Activated CD4-positive, alpha-beta memory T cell treated with anti-CD3 and anti-CD28 coated beads, Interleukin-2, amount 10 ng/mL, durations not matched to agents 7 days and 5 days (primary cell): ENCODE data around the gene UXS1. TPM values are rescaled to one million over a fixed set of nuclear protein-coding genes. Genes with fewer than 3 reads are reported as not detected.
"Not testable (repeated sequence)": the region's sequence is repeated elsewhere in the genome, so short reads cannot be mapped to it uniquely, and the experiment has no call there.

Source experiments
- CTCF ChIA-PET: fragments of 350-600 bp; sonication (Branson Sonifier 250); formaldehyde crosslinking; loops from one replicate; lab custom pipeline; 2021; ENCODE audit warnings: antibody characterized with exemption, inconsistent platforms; lab: Charles Lee
- POLR2A ChIA-PET: fragments of 350-600 bp; sonication (Branson Sonifier 250); formaldehyde crosslinking; loops from one replicate; lab custom pipeline; 2021; ENCODE audit warnings: antibody characterized with exemption; lab: Charles Lee
- DNase-seq: peaks from one replicate; pipeline ENCODE4 v3.0.0-alpha.2; 2020
- H3K27ac Mint-ChIP-seq: one replicate; pipeline ENCODE4 v1.8.0; 2021; ENCODE audit warnings: mild to moderate bottlenecking, mixed read lengths
- H3K27me3 Mint-ChIP-seq: one replicate; pipeline ENCODE4 v1.8.0; 2021; ENCODE audit warnings: mixed read lengths
- H3K36me3 Mint-ChIP-seq: one replicate; pipeline ENCODE4 v1.8.0; 2021; ENCODE audit warnings: low read depth, mixed read lengths
- H3K4me1 Mint-ChIP-seq: one replicate; pipeline ENCODE4 v1.8.0; 2021; ENCODE audit warnings: mixed read lengths
- H3K4me3 Mint-ChIP-seq: one replicate; pipeline ENCODE4 v1.8.0; 2021; ENCODE audit warnings: mild to moderate bottlenecking, mixed read lengths
- H3K9me3 Mint-ChIP-seq: one replicate; pipeline ENCODE4 v1.8.0; 2021; ENCODE audit warnings: mixed read lengths
- total RNA-seq, 2 experiments: library from RNA; stranded (reverse); gene quantifications; one replicate each; pipeline ENCODE4 v1.2.3, GENCODE V29; 2021

UXS1 gene
- total RNA-seq, 2 experiments from 2014 or later: 74.4 to 74.6 TPM

DNA sequence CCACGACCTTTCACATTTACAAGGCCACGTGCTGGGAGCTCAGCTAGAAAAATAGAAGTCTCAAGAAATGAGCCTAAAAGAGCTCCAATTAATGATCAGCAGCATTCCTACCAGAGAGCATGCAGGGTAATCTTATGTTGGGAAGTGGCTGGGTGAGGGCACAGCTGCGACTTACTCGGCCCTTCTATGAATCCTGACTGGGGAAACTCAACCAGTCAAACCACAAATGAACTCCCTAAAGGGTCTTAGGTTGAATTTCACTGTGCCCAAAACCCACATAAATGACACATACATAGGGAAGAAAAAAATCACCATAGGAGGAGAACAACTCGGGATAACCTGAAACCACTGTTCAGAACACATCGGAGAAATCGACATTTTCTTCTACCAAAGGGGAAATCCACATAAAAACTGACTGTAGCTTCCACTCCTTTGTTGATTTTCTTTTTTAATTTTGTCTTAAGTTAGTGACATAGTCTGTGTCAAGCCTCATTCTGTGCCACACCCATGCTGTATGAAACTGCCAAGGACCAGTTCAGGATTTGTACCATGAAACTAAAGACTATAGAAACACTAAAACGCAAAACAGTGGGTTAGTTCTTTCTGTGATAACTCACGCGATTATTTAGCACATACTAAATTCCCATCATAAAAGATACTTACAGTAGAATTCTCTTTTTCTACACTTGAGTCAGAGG lies 54.7 kb downstream of the UXS1 start:
- peak overlapping the region; percentile 69 for H3K4me3 Mint-ChIP-seq
- POLR2A ChIA-PET: interaction anchor here (0.6 to 5.7 kb wide), 7 partner anchors 8 to 130 kb away, joined by 3 to 120 read pairs (median 3); partner anchors contain the start of gene UXS1
- H3K27ac Mint-ChIP-seq: peak overlapping the region; percentile 90
- CTCF ChIA-PET: interaction anchor here (0.9 to 4.7 kb wide), 3 partner anchors 9 to 54 kb away, joined by 3 to 30 read pairs (median 12); no protein-coding TSS in a partner anchor
- DNase-seq: no peak
- H3K27me3 Mint-ChIP-seq: no peaks in the 10 kb centered on the region
- peaks cover 58% of the 10 kb centered on the region for H3K4me1 Mint-ChIP-seq
- peaks cover 57% of the 10 kb centered on the region for H3K36me3 Mint-ChIP-seq
- H3K9me3 Mint-ChIP-seq: no peaks in the 10 kb centered on the region

DNA sequence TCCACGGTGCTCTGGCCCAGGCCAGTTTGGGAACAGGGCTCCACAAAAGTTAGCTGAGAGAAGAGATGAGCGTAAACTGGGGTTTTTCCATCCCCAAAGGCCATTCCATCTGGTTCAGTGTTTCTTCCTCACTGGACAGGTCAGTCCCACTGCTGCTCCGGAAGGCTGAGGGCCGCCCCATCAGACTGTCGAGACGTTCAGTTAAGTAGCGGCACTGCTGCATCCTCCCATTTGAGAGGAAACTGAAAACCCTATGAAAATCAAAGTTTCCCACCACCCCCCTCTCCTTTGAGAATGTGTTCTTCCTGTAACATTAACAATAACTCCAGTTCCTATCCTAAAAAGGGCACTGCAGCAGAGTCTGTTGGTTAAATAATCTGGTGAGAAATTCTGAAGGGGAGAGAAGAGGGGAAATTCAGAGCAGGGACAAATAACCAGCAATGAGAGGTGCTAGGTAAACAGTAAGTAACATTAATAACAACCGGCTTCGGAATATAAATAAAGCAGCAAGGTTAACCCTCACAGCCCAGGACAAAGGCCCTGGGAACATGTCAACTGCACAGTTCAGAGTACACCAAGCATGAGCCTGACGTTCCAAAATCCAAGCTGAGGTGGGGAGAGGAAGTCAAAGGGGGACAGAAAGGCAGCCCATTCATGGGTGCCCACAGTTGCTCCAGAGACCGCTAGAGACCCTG lies 55.4 kb downstream of the UXS1 start:
- Mint-ChIP-seq H3K27me3 (no peaks in the 10 kb centered on the region), H3K36me3 (peaks cover 50% of the 10 kb centered on the region), H3K9me3 (no peaks in the 10 kb centered on the region), H3K27ac (peak overlapping the region; percentile 90), H3K4me1 (peaks cover 51% of the 10 kb centered on the region), H3K4me3 (peak overlapping the region; percentile 69)
- CTCF ChIA-PET: interaction anchor here (0.9 to 4.7 kb wide), 4 partner anchors 8 to 54 kb away, joined by 3 to 30 read pairs (median 8); no protein-coding TSS in a partner anchor
- DNase-seq: no peak
- POLR2A ChIA-PET: interaction anchor here (0.6 to 5.7 kb wide), 12 partner anchors 9 to 131 kb away, joined by 3 to 120 read pairs (median 4); partner anchors contain the start of gene UXS1

DNA sequence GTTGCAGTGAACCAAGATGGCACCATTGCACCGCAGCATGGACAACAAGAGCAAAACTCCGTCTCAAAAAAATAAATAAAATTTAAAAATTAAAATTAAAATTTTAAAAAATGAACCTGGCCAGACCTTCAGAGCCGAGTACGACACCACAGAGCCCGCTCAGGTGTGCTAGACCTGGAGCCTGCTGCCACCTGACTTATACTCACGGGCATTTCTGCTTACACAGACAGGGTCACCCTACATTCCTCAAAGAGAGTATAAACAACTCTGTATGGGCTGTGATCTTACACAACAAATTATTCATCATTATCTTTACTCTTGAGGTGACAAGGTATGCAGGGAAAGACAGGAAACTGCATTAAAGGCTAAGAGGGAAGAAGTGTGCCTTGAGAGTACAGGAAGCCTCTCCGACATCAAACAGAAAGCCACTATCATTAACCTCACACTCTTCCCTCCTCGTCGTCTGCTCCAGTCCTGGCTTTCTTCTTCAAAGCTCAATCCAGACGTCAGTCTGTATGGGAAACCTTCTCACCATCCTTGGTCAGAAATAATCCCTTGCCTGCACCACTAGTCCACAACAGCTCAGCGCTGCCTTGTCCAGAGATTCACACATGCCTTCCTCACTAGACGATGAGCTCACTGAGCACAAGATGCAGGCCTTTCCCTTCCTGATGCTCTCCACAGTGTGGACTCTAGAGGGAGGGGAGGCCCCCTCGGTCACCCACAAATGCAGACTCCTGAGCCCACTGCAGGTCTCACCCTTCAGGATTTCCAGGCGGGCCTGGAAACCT lies 56.2 kb downstream of the UXS1 start:
- ChIA-PET CTCF (interaction anchor here (0.9 to 4.7 kb wide), 5 partner anchors 8 to 40 kb away, joined by 3 to 30 read pairs (median 6); no protein-coding TSS in a partner anchor), POLR2A (interaction anchor here (0.9 to 5.7 kb wide), 9 partner anchors 10 to 67 kb away, joined by 3 to 120 read pairs (median 4); partner anchors contain the start of gene UXS1)
- H3K27ac Mint-ChIP-seq: peak overlapping the region; percentile 90

DNA sequence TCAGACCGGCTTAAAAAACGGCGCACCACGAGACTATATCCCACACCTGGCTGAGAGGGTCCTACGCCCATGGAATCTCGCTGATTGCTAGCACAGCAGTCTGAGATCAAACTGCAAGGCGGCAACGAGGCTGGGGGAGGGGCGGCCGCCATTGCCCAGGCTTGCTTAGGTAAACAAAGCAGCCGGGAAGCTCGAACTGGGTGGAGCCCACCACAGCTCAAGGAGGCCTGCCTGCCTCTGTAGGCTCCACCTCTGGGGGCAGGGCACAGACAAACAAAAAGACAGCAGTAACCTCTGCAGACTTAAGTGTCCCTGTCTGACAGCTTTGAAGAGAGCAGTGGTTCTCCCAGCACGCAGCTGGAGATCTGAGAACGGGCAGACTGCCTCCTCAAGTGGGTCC lies 62.9 kb downstream of the UXS1 start:
- H3K4me3 Mint-ChIP-seq, H3K9me3 Mint-ChIP-seq, H3K27me3 Mint-ChIP-seq, DNase-seq, POLR2A ChIA-PET, H3K27ac Mint-ChIP-seq, CTCF ChIA-PET: not testable (repeated sequence)
- H3K4me1 Mint-ChIP-seq: peaks cover 33% of the 10 kb centered on the region
- peaks cover 30% of the 10 kb centered on the region for H3K36me3 Mint-ChIP-seq

More for the DNA sequence above, 56.2 kb downstream of the UXS1 start:
- no peaks in the 10 kb centered on the region for H3K9me3 Mint-ChIP-seq
- peaks cover 46% of the 10 kb centered on the region for H3K4me1 Mint-ChIP-seq
- no peak for DNase-seq
- H3K27me3 Mint-ChIP-seq: no peaks in the 10 kb centered on the region
- peak overlapping the region; percentile 69 for H3K4me3 Mint-ChIP-seq
- peaks cover 45% of the 10 kb centered on the region for H3K36me3 Mint-ChIP-seq

DNA sequence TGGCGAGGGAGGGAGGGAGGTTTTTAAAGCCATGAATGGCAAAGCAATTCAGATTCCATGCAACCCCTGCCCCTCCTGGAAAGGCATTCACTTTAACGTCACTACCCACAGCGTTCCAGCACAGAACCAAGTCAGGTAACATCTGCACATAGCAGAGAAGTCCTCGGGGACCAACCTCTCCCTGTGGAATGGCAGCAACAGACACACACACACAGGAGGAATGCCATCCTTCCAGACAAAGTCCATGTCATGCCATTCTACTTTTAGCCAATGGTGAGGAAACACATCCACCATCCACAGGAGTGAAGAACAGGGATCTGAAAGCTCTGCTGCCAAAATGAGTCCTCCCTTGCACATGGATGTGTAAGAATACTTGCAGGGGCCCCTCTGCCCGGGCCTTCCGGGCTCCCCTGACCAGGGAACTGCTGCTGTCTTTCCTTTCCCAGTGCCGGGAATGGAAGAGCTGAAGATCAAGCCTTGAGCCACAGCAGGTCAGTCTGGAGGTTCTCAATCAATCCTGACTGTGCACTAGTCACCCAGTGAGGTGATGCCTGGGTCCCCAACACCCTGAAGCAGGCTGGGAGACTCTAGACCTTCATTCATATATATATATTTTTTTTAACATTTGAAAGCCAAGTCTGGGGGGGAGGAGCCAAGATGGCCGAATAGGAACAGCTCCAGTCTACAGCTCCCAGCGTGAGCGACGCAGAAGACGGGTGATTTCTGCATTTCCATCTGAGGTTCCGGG lies 63.7 kb downstream of the UXS1 start:
- Mint-ChIP-seq H3K36me3 (peaks cover 35% of the 10 kb centered on the region), H3K27ac (no peak overlapping the region), H3K9me3 (no peaks in the 10 kb centered on the region), H3K4me1 (peaks cover 36% of the 10 kb centered on the region), H3K4me3 (no peak overlapping the region), H3K27me3 (no peaks in the 10 kb centered on the region)
- DNase-seq: no peak
- ChIA-PET CTCF (no interaction called here), POLR2A (no interaction called here)

DNA sequence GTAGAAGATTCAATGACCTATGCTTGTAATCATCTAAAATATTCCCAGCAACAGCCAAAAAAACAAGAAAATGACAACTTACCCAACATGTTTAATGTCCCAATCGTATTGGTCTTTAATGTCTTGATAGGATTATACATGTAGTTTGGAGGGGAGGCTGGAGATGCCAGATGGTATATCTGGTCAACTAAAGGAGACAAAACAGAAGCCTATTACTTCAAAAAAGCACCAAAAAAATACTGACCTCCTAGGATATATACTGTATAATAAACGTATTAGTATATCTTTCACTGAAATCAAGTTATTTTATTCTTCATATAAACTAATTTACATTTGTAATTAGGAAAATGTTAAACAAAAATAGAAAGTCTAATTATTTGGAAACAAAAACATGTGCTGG lies 64.5 kb downstream of the UXS1 start:
- peaks cover 43% of the 10 kb centered on the region for H3K36me3 Mint-ChIP-seq
- no peak overlapping the region for H3K27ac Mint-ChIP-seq
- H3K27me3 Mint-ChIP-seq: no peaks in the 10 kb centered on the region
- H3K9me3 Mint-ChIP-seq: no peaks in the 10 kb centered on the region
- ChIA-PET CTCF (no interaction called here), POLR2A (no interaction called here)
- no peak overlapping the region for H3K4me3 Mint-ChIP-seq
- H3K4me1 Mint-ChIP-seq: peaks cover 36% of the 10 kb centered on the region
- DNase-seq: no peak

DNA sequence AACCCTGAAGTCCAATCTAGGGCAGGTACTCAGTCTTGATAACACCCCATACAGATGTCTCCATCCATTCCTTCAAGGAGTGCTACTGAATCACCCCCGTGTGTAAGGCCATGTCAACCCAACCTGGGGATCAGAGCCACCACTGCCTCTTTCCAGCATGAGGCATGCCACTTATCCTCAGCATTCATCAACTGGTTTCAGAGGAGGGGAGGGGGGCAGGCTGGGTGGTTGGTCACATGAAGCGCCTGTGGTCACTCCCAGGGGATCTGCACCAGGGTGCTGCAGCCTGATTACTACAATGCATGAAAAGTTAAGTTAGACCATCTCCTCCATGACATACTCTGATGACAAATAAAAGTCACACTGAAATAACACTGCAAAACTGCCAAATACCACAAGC lies 65.0 kb downstream of the UXS1 start:
- no peak overlapping the region for H3K4me3 Mint-ChIP-seq
- no peaks in the 10 kb centered on the region for H3K27me3 Mint-ChIP-seq
- peaks cover 36% of the 10 kb centered on the region for H3K4me1 Mint-ChIP-seq
- CTCF ChIA-PET: no interaction called here
- DNase-seq: no peak
- H3K36me3 Mint-ChIP-seq: peaks cover 48% of the 10 kb centered on the region
- H3K9me3 Mint-ChIP-seq: no peaks in the 10 kb centered on the region
- POLR2A ChIA-PET: no interaction called here
- H3K27ac Mint-ChIP-seq: no peak overlapping the region

DNA sequence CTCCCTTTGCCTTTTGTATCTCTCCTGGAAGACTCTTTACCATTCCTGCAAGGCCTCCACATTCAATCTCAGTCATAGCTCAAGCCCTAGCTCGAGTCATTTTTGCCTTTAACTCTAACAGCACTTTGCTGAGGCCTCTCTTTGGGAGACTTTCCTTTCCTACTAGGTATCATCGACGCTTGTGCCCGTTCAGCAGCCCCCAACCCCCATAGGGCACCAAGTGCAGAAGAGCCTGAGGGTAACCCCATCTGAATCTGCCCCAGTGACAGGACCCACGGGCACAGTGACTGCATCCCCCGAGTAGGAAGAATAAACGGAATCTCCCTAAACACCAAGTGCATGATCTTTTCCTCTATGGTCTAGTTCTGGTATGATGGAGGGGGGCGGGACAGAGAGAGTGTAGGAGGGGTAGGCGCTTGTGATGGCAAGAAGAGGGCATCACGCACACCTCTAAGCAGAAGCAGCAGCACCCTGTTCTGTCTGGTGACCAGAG lies 66.3 kb downstream of the UXS1 start:
- Mint-ChIP-seq H3K4me1 (peaks cover 36% of the 10 kb centered on the region), H3K27ac (no peak overlapping the region), H3K4me3 (no peak overlapping the region), H3K9me3 (no peaks in the 10 kb centered on the region), H3K36me3 (peaks cover 56% of the 10 kb centered on the region), H3K27me3 (no peaks in the 10 kb centered on the region)
- no peak for DNase-seq
- ChIA-PET CTCF (no interaction called here), POLR2A (interaction anchor here (0.9 to 1.7 kb wide), 2 partner anchors 21 to 32 kb away, joined by 3 to 7 read pairs; no protein-coding TSS in a partner anchor)

DNA sequence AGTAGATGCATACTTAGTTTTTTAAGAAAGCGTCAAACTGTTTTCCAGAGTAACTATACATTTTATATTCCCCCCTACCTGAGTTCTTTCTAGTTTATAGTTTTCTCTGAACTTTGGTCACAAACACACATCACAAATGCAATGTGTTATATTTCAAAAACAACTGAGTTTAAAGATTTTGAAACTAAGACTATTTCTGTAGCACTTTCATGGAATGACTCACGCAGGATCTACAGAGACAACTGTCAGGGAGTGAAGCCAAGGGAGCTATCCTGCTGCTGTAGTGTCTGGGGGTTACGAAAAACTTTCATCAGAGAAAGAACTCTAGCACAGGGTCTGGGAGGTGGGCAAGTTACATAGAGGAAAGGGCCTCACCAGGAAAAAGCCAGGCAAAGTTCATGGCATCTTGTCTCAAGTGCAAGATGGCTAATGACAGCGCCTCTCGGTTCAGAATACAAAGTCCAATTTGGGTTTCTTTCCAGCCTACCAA lies 66.8 kb downstream of the UXS1 start:
- DNase-seq: no peak
- Mint-ChIP-seq H3K4me1 (peaks cover 36% of the 10 kb centered on the region), H3K4me3 (no peak overlapping the region), H3K9me3 (no peaks in the 10 kb centered on the region), H3K27ac (no peak overlapping the region), H3K36me3 (peaks cover 57% of the 10 kb centered on the region), H3K27me3 (no peaks in the 10 kb centered on the region)
- ChIA-PET CTCF (no interaction called here), POLR2A (interaction anchor here (0.9 to 1.7 kb wide), 2 partner anchors 21 to 33 kb away, joined by 3 to 7 read pairs; no protein-coding TSS in a partner anchor)

DNA sequence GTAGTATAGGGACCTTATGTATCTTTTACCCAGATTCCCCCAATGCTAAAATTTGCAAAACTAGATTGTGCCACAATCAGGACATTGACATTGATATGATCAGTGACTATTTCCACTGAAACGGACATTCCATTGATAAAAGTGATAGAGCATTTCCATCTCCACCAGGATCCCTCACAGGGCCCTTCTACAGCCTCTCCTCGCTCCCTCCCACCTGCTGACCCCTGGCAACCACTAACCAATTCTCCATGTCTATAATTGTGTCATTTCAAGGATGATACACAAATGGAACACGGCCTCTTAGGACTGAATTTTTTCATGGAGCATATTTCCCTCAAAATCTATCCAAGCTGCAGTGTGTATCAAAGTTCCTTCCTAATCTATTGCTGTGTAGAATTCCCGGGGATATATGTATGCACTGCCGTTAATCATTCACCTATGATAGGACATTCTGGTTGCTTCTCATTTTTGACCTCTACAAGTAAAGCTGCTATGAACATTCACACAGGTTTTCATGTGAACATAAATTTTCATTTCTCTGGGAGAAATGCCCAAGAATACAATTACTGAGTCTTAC lies 67.3 kb downstream of the UXS1 start:
- Mint-ChIP-seq H3K4me3 (no peak overlapping the region), H3K4me1 (peaks cover 36% of the 10 kb centered on the region), H3K27ac (no peak overlapping the region)

DNA sequence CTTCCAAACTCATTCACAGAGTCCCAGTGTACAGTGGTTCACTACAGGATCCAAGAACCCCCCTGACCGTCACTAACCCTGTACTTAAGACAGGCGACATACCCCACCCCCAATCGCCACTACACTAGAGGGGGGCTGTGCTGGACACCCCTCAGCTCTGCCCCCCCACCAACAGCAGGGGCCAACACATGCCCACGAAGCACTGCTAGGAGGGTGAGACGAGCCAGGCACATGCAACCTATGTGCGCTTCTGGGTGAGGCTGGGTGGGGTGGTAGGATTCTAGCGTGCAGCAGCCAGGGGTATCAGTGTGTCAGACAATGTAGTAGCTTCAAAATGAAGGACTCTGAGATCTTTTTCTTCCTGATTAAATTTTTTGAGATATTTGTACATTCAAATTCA lies 67.8 kb downstream of the UXS1 start:
- no peak for DNase-seq
- POLR2A ChIA-PET: interaction anchor here (1.6 kb wide), 1 partner anchor 34 kb away, joined by 7 read pairs; no protein-coding TSS in a partner anchor

More for the DNA sequence above, 67.3 kb downstream of the UXS1 start:
- ChIA-PET POLR2A (interaction anchor here (0.9 to 1.7 kb wide), 2 partner anchors 22 to 33 kb away, joined by 3 to 7 read pairs; no protein-coding TSS in a partner anchor), CTCF (no interaction called here)
- H3K9me3 Mint-ChIP-seq: no peaks in the 10 kb centered on the region
- H3K27me3 Mint-ChIP-seq: no peaks in the 10 kb centered on the region
- DNase-seq: no peak
- peaks cover 61% of the 10 kb centered on the region for H3K36me3 Mint-ChIP-seq

More for the DNA sequence above, 67.8 kb downstream of the UXS1 start:
- H3K4me3 Mint-ChIP-seq: no peak overlapping the region
- CTCF ChIA-PET: no interaction called here
- H3K9me3 Mint-ChIP-seq: no peaks in the 10 kb centered on the region
- no peaks in the 10 kb centered on the region for H3K27me3 Mint-ChIP-seq
- H3K36me3 Mint-ChIP-seq: peaks cover 64% of the 10 kb centered on the region
- H3K4me1 Mint-ChIP-seq: peaks cover 36% of the 10 kb centered on the region
- no peak overlapping the region for H3K27ac Mint-ChIP-seq
